AG08395 (cell line): Measurements from ENCODE around the gene PTPN4.

Experiments
- DNase-seq: peaks from one replicate; pipeline ENCODE4 v3.0.0; 2012; ENCODE audit warnings: mixed read lengths, low spot score

Gene PTPN4

GRCh38 chr2:119856469-119856901 lies 96.8 kb downstream of the PTPN4 start:
- no peak for DNase-seq

- no peak for DNase-seq
Observed at GRCh38 chr2:119857742-119858141, 98.0 kb downstream of the PTPN4 start.

- DNase-seq: no peak
Observed at GRCh38 chr2:119859528-119859927, 99.8 kb downstream of the PTPN4 start.

- DNase-seq: no peak
Observed at GRCh38 chr2:119860924-119861323, 101.2 kb downstream of the PTPN4 start.

GRCh38 chr2:119862127-119862889 lies 102.6 kb downstream of the PTPN4 start:
- DNase-seq: no peak

- DNase-seq: no peak
Observed at GRCh38 chr2:119864318-119864717, 104.6 kb downstream of the PTPN4 start.

GRCh38 chr2:119871725-119872124 lies 112.0 kb downstream of the PTPN4 start:
- DNase-seq: no peak

- no peak for DNase-seq
Observed at GRCh38 chr2:119873350-119874315, 113.9 kb downstream of the PTPN4 start.

GRCh38 chr2:119879502-119879901 lies 119.8 kb downstream of the PTPN4 start:
- DNase-seq: no peak

GRCh38 chr2:119888680-119889079 lies 129.0 kb downstream of the PTPN4 start:
- DNase-seq: peak; percentile 56

GRCh38 chr2:119897736-119898395 lies 138.1 kb downstream of the PTPN4 start:
- DNase-seq: no peak

GRCh38 chr2:119901013-119901412 lies 141.3 kb downstream of the PTPN4 start:
- DNase-seq: no peak

- no peak for DNase-seq
Observed at GRCh38 chr2:119910566-119910965, 150.8 kb downstream of the PTPN4 start.

- peak; percentile 3 for DNase-seq
Observed at GRCh38 chr2:119914266-119914665, 154.5 kb downstream of the PTPN4 start.

GRCh38 chr2:119921825-119922224 lies 162.1 kb downstream of the PTPN4 start:
- DNase-seq: no peak

- DNase-seq: no peak
Observed at GRCh38 chr2:119922699-119923098, 163.0 kb downstream of the PTPN4 start.

- no peak for DNase-seq
Observed at GRCh38 chr2:119929537-119929936, 169.8 kb downstream of the PTPN4 start.

GRCh38 chr2:119932809-119933208 lies 173.1 kb downstream of the PTPN4 start:
- no peak for DNase-seq

- no peak for DNase-seq
Observed at GRCh38 chr2:119934319-119934718, 174.6 kb downstream of the PTPN4 start.

- DNase-seq: no peak
Observed at GRCh38 chr2:119937680-119938079, 178.0 kb downstream of the PTPN4 start.

GRCh38 chr2:119939915-119940314 lies 180.2 kb downstream of the PTPN4 start:
- no peak for DNase-seq

GRCh38 chr2:119940856-119941255 lies 181.1 kb downstream of the PTPN4 start:
- no peak for DNase-seq
